GM12878 (cell line): Measurements from ENCODE around the gene GPR63. TPM values are rescaled to one million over a fixed set of nuclear protein-coding genes. Genes with fewer than 3 reads are reported as not detected.

Source experiments
- ATAC-seq: fragments of 200-7000 bp; cut with Tn5 transposase; 3 replicates; pipeline ENCODE4 v1.9.1; 2020; ENCODE audit warnings: mild to moderate bottlenecking, moderate library complexity
- BruUV-seq: library from RNA; stranded (reverse); fragments of 400-500 nt; replicated peaks from 2 replicates; lab custom pipeline; 2021; lab: Mats Ljungman, UMichigan
- CTCF ChIA-PET: fragments of 300-600 bp; sonication (Branson Sonifier 250); formaldehyde crosslinking; extraction: SDS; loops from one replicate; lab custom pipeline; 2021; ENCODE audit warnings: inconsistent platforms; lab: Yijun Ruan, JAX
- POLR2A ChIA-PET: fragments of 350-600 bp; formaldehyde crosslinking; extraction: SDS; loops from one replicate; lab custom pipeline; 2021; ENCODE audit warnings: inconsistent platforms; lab: Charles Lee
- RAD21 ChIA-PET: fragments of 300-600 bp; sonication (Branson Sonifier 250); formaldehyde crosslinking; loops from one replicate; lab custom pipeline; 2023; ENCODE audit warnings: antibody characterized with exemption; ENCODE audit not compliant: unreplicated experiment; lab: Charles Lee
- SMC1A ChIA-PET: fragments of 300-600 bp; sonication (Branson Sonifier 250); formaldehyde crosslinking; loops from one replicate; lab custom pipeline; 2023; ENCODE audit not compliant: unreplicated experiment, uncharacterized antibody; lab: Charles Lee
- DNase-seq: peaks from one replicate; pipeline ENCODE4 v3.0.0-alpha.2; 2011; ENCODE audit warnings: low read depth, low spot score
- FAIRE-seq: peaks from 3 replicates; lab custom pipeline; 2011; peaks lifted over from hg19 to GRCh38; lab: Jason Lieb, UNC
- H2AFZ ChIP-seq: 2 replicates; pipeline ENCODE4 v1.6.0; 2011; ENCODE audit warnings: low read depth, low read length, control low read depth; ENCODE audit not compliant: control insufficient read depth
- H3K27ac ChIP-seq: 2 replicates; pipeline ENCODE4 v1.5.1; 2011; ENCODE audit warnings: control low read depth; ENCODE audit not compliant: control insufficient read depth, insufficient read depth
- H3K27me3 ChIP-seq, 2 experiments: replicated peaks in 1 of 2; 2 replicates each; pipeline versions ENCODE4 v1.6.0 to v1.6.1; 2011; ENCODE audit warnings: low read length in 1 of 2; ENCODE audit not compliant: control insufficient read depth in 2 of 2, insufficient read depth in 2 of 2
- H3K36me3 ChIP-seq, 2 experiments: 2 replicates each; pipeline ENCODE4 v1.5.1; 2011; ENCODE audit warnings: low read length in 1 of 2; ENCODE audit not compliant: control insufficient read depth in 2 of 2, insufficient read depth in 2 of 2
- H3K4me1 ChIP-seq: 2 replicates; pipeline ENCODE4 v1.6.1; 2011; ENCODE audit warnings: mild to moderate bottlenecking, low read length, moderate library complexity, mixed read lengths; ENCODE audit not compliant: control insufficient read depth, insufficient read depth
- H3K4me2 ChIP-seq: 2 replicates; pipeline ENCODE4 v1.6.0; 2011; ENCODE audit warnings: control low read depth; ENCODE audit not compliant: control insufficient read depth, insufficient read depth
- H3K4me3 ChIP-seq: fragments of 200-600 bp; sonication (generic); 2 replicates; pipeline ENCODE4 v1.5.1; 2016
- H3K79me2 ChIP-seq: 2 replicates; pipeline ENCODE4 v1.6.0; 2011; ENCODE audit warnings: low read length; ENCODE audit not compliant: control insufficient read depth, insufficient read depth
- H3K9ac ChIP-seq: 2 replicates; pipeline ENCODE4 v1.8.0; 2011; ENCODE audit warnings: low read length, control low read depth, mixed read lengths; ENCODE audit not compliant: control insufficient read depth, insufficient read depth
- H3K9me3 ChIP-seq: replicated peaks from 3 replicates; pipeline ENCODE4 v1.5.1; 2011; ENCODE audit warnings: mild to moderate bottlenecking, low read length; ENCODE audit not compliant: control insufficient read depth, insufficient read depth
- H4K20me1 ChIP-seq: 2 replicates; pipeline ENCODE4 v1.6.0; 2011; ENCODE audit not compliant: control insufficient read depth, insufficient read depth
- ATF3 ChIP-seq: IDR thresholded peaks from 2 replicates; pipeline ENCODE4 v1.6.1; 2011; ENCODE audit warnings: low read depth, mild to moderate bottlenecking, low read length, moderate library complexity, borderline replicate concordance; ENCODE audit errors: extremely low read depth
- BACH1 ChIP-seq: fragments of 450-650 bp; IDR thresholded peaks from 2 replicates; pipeline ENCODE4 v1.6.1; 2017; ENCODE audit warnings: mild to moderate bottlenecking, borderline replicate concordance
- BCL3 ChIP-seq: IDR thresholded peaks from 2 replicates; pipeline ENCODE4 v1.6.1; 2011; ENCODE audit warnings: borderline replicate concordance, low read depth, mild to moderate bottlenecking, moderate library complexity, low read length; ENCODE audit not compliant: insufficient read depth, poor library complexity, severe bottlenecking
- CHD4 ChIP-seq: fragments of 200-600 bp; sonication (generic); IDR thresholded peaks from 2 replicates; pipeline ENCODE4 v1.6.1; 2016; ENCODE audit warnings: mild to moderate bottlenecking
- EP300 ChIP-seq, 2 experiments: fragments of 150-350 bp in 1 of 2; IDR thresholded peaks; 2 replicates each; pipeline ENCODE4 v1.6.1; 2011 to 2012; ENCODE audit warnings: low read depth in 2 of 2, low read length in 2 of 2, borderline replicate concordance in 1 of 2, improper control_type of control experiment in 1 of 2, inconsistent platforms in 1 of 2; ENCODE audit not compliant: control insufficient read depth in 1 of 2
- IRF4 ChIP-seq: IDR thresholded peaks from 2 replicates; pipeline ENCODE4 v1.6.1; 2011; ENCODE audit warnings: low read depth, low read length
- MEF2A ChIP-seq: IDR thresholded peaks from 2 replicates; pipeline ENCODE4 v1.6.1; 2011; ENCODE audit warnings: low read depth, mild to moderate bottlenecking, low read length, moderate library complexity; ENCODE audit not compliant: insufficient read depth
- MLLT1 ChIP-seq: fragments of 450-650 bp; IDR thresholded peaks from 2 replicates; pipeline ENCODE4 v1.6.1; 2016; ENCODE audit warnings: mild to moderate bottlenecking
- NR2F1 ChIP-seq: fragments of 450-650 bp; conservative IDR thresholded peaks from 2 replicates; pipeline ENCODE4 v1.6.1; 2017; ENCODE audit warnings: mild to moderate bottlenecking
- RB1 ChIP-seq: fragments of 450-650 bp; formaldehyde crosslinking; IDR thresholded peaks from 2 replicates; pipeline ENCODE4 v1.6.1; 2017; ENCODE audit warnings: mild to moderate bottlenecking, borderline replicate concordance
- SMAD5 ChIP-seq: IDR thresholded peaks from 2 replicates; pipeline ENCODE4 v1.6.1; 2016; ENCODE audit warnings: antibody characterized with exemption, low read depth
- SPI1 ChIP-seq: IDR thresholded peaks from 2 replicates; pipeline ENCODE4 v1.6.1; 2011; ENCODE audit warnings: low read depth, mild to moderate bottlenecking, low read length, moderate library complexity, borderline replicate concordance; ENCODE audit not compliant: insufficient read depth
- SRF ChIP-seq, 2 experiments: IDR thresholded peaks; 2 replicates each; pipeline ENCODE4 v1.6.1; 2011; ENCODE audit warnings: low read depth in 2 of 2, low read length in 2 of 2, mild to moderate bottlenecking in 1 of 2, moderate library complexity in 1 of 2
- TARDBP ChIP-seq: IDR thresholded peaks from 2 replicates; pipeline ENCODE4 v1.6.1; 2016; ENCODE audit warnings: borderline replicate concordance
- TBL1XR1 ChIP-seq: IDR thresholded peaks from 2 replicates; pipeline ENCODE4 v1.6.1; 2012; ENCODE audit warnings: low read depth, low read length, improper control_type of control experiment
- ZNF207 ChIP-seq: fragments of 450-650 bp; IDR thresholded peaks from 2 replicates; pipeline ENCODE4 v1.6.1; 2014; ENCODE audit warnings: antibody characterized with exemption, mild to moderate bottlenecking, borderline replicate concordance
- WGBS: methylation state at CpG from one replicate; pipeline ENCODE4 v1.1.6; 2016; ENCODE audit warnings: low lambda C conversion rate; ENCODE audit not compliant: insufficient replicate concordance, insufficient coverage; ENCODE audit errors: missing lambda C conversion rate; 5-methylcytosine and 5-hydroxymethylcytosine counted together
- in situ Hi-C: fragments of 300-500 bp; cut with MboI; formaldehyde crosslinking; loops from 9 replicates; pipeline ENCODE4 v1.14.3; 2018; ENCODE audit warnings: mixed read lengths
- intact Hi-C: fragments of 100-400 bp; cut with micrococcal nuclease; formaldehyde crosslinking; loops from one replicate; pipeline ENCODE4 v1.14.2; 2022; ENCODE audit not compliant: unreplicated experiment
- polyA plus RNA-seq, 11 experiments: library from polyadenylated mRNA; depleted of rRNA in 4 of 11; unstranded in 6 of 11; stranded (reverse) in 5 of 11; fragments of >200 nt; fragmentation: Nextera tagmentation in 4 of 11; fragmentation: Illumina TruSeq in 1 of 11; extraction: Ambion mirVana in 4 of 11; extraction: Trizol in 1 of 11; gene quantifications; 1 replicate in 1 of 11; 2 replicates in 10 of 11; pipeline versions ENCODE4 v1.2.1 to v1.2.3, GENCODE V29; 2011 to 2016; ENCODE audit warnings: inconsistent platforms in 2 of 11, missing spikeins in 2 of 11, low read depth in 1 of 11
- total RNA-seq, 4 experiments: library from RNA; depleted of rRNA in 3 of 4; stranded (reverse); fragments of >200 nt in 3 of 4; fragmentation: Illumina TruSeq in 1 of 4; extraction: Trizol in 1 of 4; gene quantifications; 2 replicates each; pipeline versions ENCODE4 v1.2.1 to v1.2.3, GENCODE V29; 2013 to 2021
- TF ChIP-seq, protein P1 (sequence below): fragments of 450-650 bp; IDR thresholded peaks from 2 replicates; pipeline ENCODE4 v1.6.1; 2018; ENCODE audit warnings: mild to moderate bottlenecking, low read depth, moderate library complexity; ENCODE audit not compliant: partially characterized antibody
- TF ChIP-seq, protein P2 (sequence below): fragments of 450-650 bp; IDR thresholded peaks from 2 replicates; pipeline ENCODE4 v1.6.1; 2014; ENCODE audit warnings: mild to moderate bottlenecking

The GPR63 gene
- total and polyA plus RNA-seq, 10 of the 15 experiments (the other 5 are each of a cell fraction or from before 2014, with no cell fraction given): 1.6 to 6.6 (median 3.5) TPM

DNA sequence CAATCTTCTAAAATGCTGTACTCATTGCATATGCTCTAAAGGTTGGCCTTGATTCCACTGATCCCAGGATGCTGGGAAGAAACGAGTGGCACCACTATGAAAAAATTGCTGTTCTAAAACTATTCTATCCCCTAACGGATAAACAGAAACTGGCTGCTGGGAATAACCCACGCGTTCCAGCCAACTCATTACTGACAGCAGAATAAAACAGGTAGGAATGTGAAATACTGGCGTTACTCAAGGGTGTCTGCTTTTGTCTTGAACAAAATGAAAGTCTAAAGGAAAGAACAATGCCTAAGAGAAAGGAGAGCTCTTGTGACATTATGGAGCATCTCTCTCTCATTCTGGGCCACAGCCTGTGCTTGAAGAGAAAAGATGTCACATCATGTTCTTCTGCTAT lies 26.1 kb downstream of the GPR63 start:
- no peak overlapping the region for H3K4me2 ChIP-seq
- peaks cover 2% of the 10 kb centered on the region; the same call in 1 of the 2 replicates for H3K79me2 ChIP-seq
- H3K27ac ChIP-seq: no peak overlapping the region
- H3K4me1 ChIP-seq: no peaks in the 10 kb centered on the region
- ATAC-seq (no peak), FAIRE-seq (no peak), DNase-seq (no peak)
- no peak overlapping the region for H3K4me3 ChIP-seq
- no peaks in the 10 kb centered on the region for H4K20me1 ChIP-seq
- no peak overlapping the region for H2AFZ ChIP-seq
- H3K27me3 ChIP-seq: no peaks in the 10 kb centered on the region
- ChIA-PET SMC1A (interaction anchor here (0.9 to 2.2 kb wide), 3 partner anchors 9 to 24 kb away, joined by 3 to 6 read pairs (median 3); no protein-coding TSS in a partner anchor), CTCF (interaction anchor here (1.7 kb wide), 1 partner anchor 23 kb away, joined by 4 read pairs; no protein-coding TSS in a partner anchor), RAD21 (interaction anchor here (1.5 kb wide), 1 partner anchor 15 kb away, joined by 7 read pairs; no protein-coding TSS in a partner anchor), POLR2A (no interaction called here)
- TF ChIP-seq, protein P1, sequence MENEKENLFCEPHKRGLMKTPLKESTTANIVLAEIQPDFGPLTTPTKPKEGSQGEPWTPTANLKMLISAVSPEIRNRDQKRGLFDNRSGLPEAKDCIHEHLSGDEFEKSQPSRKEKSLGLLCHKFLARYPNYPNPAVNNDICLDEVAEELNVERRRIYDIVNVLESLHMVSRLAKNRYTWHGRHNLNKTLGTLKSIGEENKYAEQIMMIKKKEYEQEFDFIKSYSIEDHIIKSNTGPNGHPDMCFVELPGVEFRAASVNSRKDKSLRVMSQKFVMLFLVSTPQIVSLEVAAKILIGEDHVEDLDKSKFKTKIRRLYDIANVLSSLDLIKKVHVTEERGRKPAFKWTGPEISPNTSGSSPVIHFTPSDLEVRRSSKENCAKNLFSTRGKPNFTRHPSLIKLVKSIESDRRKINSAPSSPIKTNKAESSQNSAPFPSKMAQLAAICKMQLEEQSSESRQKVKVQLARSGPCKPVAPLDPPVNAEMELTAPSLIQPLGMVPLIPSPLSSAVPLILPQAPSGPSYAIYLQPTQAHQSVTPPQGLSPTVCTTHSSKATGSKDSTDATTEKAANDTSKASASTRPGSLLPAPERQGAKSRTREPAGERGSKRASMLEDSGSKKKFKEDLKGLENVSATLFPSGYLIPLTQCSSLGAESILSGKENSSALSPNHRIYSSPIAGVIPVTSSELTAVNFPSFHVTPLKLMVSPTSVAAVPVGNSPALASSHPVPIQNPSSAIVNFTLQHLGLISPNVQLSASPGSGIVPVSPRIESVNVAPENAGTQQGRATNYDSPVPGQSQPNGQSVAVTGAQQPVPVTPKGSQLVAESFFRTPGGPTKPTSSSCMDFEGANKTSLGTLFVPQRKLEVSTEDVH: no peak
- TF ChIP-seq TBL1XR1: no peak
- no peak for TF ChIP-seq ATF3
- TF ChIP-seq CHD4: no peak
- no peak for TF ChIP-seq NR2F1
- no peak for TF ChIP-seq EP300 (IDR thresholded peaks at IDR 0.05; ENCODE audit: borderline replicate concordance in 1 of 2, control insufficient read depth in 1 of 2, low read depth in 2 of 2, low read length in 2 of 2)
- TF ChIP-seq TARDBP: no peak
- TF ChIP-seq, protein P2, sequence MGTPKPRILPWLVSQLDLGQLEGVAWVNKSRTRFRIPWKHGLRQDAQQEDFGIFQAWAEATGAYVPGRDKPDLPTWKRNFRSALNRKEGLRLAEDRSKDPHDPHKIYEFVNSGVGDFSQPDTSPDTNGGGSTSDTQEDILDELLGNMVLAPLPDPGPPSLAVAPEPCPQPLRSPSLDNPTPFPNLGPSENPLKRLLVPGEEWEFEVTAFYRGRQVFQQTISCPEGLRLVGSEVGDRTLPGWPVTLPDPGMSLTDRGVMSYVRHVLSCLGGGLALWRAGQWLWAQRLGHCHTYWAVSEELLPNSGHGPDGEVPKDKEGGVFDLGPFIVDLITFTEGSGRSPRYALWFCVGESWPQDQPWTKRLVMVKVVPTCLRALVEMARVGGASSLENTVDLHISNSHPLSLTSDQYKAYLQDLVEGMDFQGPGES: no peak
- TF ChIP-seq SMAD5: no peak
- no peak for TF ChIP-seq MEF2A
- TF ChIP-seq IRF4: no peak
- TF ChIP-seq BACH1: no peak
- no peak for TF ChIP-seq SPI1
- TF ChIP-seq BCL3: no peak
- TF ChIP-seq ZNF207: no peak
- no peak for TF ChIP-seq SRF (IDR thresholded peaks at IDR 0.05; ENCODE audit: low read depth in 2 of 2, low read length in 2 of 2)
- TF ChIP-seq RB1: no peak
- TF ChIP-seq MLLT1: no peak
- no peak overlapping the region for H3K9ac ChIP-seq
- intact Hi-C loops (no loop called here), in situ Hi-C loops (no loop called here)
- no peaks in the 10 kb centered on the region for H3K9me3 ChIP-seq
- no TSS peak for BruUV-seq
- no peaks in the 10 kb centered on the region for H3K36me3 ChIP-seq
- WGBS: 75% methylated on average over 5 of the region's 5 CpGs
